Heart left ventricle (tissue), 16 donors: ENCODE data around the gene CPB2. TPM values are rescaled to one million over a fixed set of nuclear protein-coding genes. Genes with fewer than 3 reads are reported as not detected.

Experiments
- ATAC-seq, 4 donors: fragments of 200-7000 bp; cut with Tn5 transposase; one replicate each; pipeline ENCODE4 v1.9.1; 2020 to 2022; ENCODE audit warnings: moderate library complexity in 4 of 4, mild to moderate bottlenecking in 3 of 4, moderate number of reproducible peaks in 1 of 4
- DNase-seq, 5 donors: peaks; one replicate each; pipeline ENCODE4 v3.0.0-alpha.2; 2020
- H3K27ac ChIP-seq, 12 donors: fragments of 200-600 bp; sonication (generic) in 4 of 12; one replicate each; pipeline versions ENCODE4 v1.5.0 to v1.8.0; 2016 to 2022; ENCODE audit warnings: mild to moderate bottlenecking in 2 of 12
- H3K27me3 ChIP-seq, 9 donors: fragments of 200-600 bp; sonication (generic) in 2 of 9; one replicate each; pipeline versions ENCODE4 v1.5.1 to v1.8.0; 2016 to 2022; ENCODE audit warnings: mild to moderate bottlenecking in 3 of 9
- H3K36me3 ChIP-seq, 9 donors: fragments of 200-600 bp; sonication (generic) in 2 of 9; one replicate each; pipeline versions ENCODE4 v1.5.0 to v1.8.0; 2018 to 2022; ENCODE audit warnings: mild to moderate bottlenecking in 2 of 9
- H3K4me1 ChIP-seq, 12 donors: fragments of 200-600 bp; sonication (generic) in 4 of 12; one replicate each; pipeline versions ENCODE4 v1.5.0 to v1.8.0; 2016 to 2022; ENCODE audit warnings: mild to moderate bottlenecking in 3 of 12
- H3K4me3 ChIP-seq, 12 donors: fragments of 200-600 bp; sonication (generic) in 4 of 12; one replicate each; pipeline versions ENCODE4 v1.5.0 to v1.8.0; 2017 to 2022; ENCODE audit warnings: mild to moderate bottlenecking in 9 of 12, moderate library complexity in 4 of 12
- H3K9me3 ChIP-seq, 12 donors: fragments of 200-600 bp; sonication (generic) in 4 of 12; one replicate each; pipeline versions ENCODE4 v1.5.0 to v1.8.0; 2016 to 2022; ENCODE audit warnings: mild to moderate bottlenecking in 1 of 12
- POLR2A ChIP-seq, 2 donors: fragments of 450-650 bp; IDR thresholded peaks; one replicate each; pipeline ENCODE4 v1.6.1; 2017; ENCODE audit warnings: antibody characterized with exemption in 2 of 2, mild to moderate bottlenecking in 2 of 2, moderate library complexity in 2 of 2
- WGBS, 4 donors: extraction: QIAGEN DNeasy Blood & Tissue Kit in 2 of 4; methylation state at CpG; one replicate each; pipeline versions ENCODE4 v1.1.5 to v1.1.7; 2013 to 2018; 5-methylcytosine and 5-hydroxymethylcytosine counted together
- intact Hi-C, 10 donors: fragments of 100-400 bp; cut with DNase I; formaldehyde crosslinking; loops; one replicate each; pipeline versions ENCODE4 v1.11.1 to v1.14.2; 2022
- polyA plus RNA-seq, 2 donors: library from polyadenylated mRNA; stranded (reverse); fragments of 200-250 nt; gene quantifications; one replicate each; pipeline ENCODE4 v1.2.3, GENCODE V29; 2013
- total RNA-seq, 9 donors: library from RNA; depleted of rRNA in 2 of 9; stranded (reverse); fragments of >200 nt in 2 of 9; fragmentation: NEBNext Ultra II Directional in 3 of 9; extraction: Animal tissue kit (Norgen Biotek cat#: 25700) in 3 of 9; gene quantifications; one replicate each; pipeline versions ENCODE4 v1.1.0 to v1.2.4, GENCODE V29; 2016 to 2023
- TF ChIP-seq, protein P1 (sequence below), 12 donors: fragments of 200-600 bp; sonication (generic) in 4 of 12; IDR thresholded peaks; one replicate each; pipeline versions ENCODE4 v1.5.0 to v1.8.0; 2018 to 2022; ENCODE audit warnings: antibody characterized with exemption in 12 of 12, mild to moderate bottlenecking in 5 of 12
- donor health status: ischemic (EF 13 %, LVEDD 7.1; RV severe dilation, severe dysfunction).
- donor health status: healthy with polysubstance abuse.
- donor health status: DM: no; HTN: yes; CAD: no.
- donor health status: DM: no; HTN: no; CAD: no.
- donor health status: ischemic (EF 25% LVEDD 6.9; RV normal size, moderate dysfunction).
- donor health status: ischemic (EF 25% LVEDD 5.7; RV mildly dilated, moderate dysfunction).
- donor health status: healthy.
- donor health status: DM: yes; HTN: yes; CAD: no.
- donor health status: ischemic (EF 35%, LVEDD 5.7; RV mildly dilated, moderate dysfunction).
- donor health status: nonischemic (EF 11% LVEDD 7.7; RV severe dilation, severe dysfunction).
- donor health status: DM: yes; HTN: yes; CAD: no.
- donor health status: PGD.
- donor health status: ischemic (EF 29% LVEDD 5.4; RV normal size, mild dysfunction).
- donor health status: nonischemic (EF 23%, LVEDD 6.1; RV moderate dilation, normal function).

CPB2 gene
- total and polyA plus RNA-seq, 11 donors: not detected

DNA sequence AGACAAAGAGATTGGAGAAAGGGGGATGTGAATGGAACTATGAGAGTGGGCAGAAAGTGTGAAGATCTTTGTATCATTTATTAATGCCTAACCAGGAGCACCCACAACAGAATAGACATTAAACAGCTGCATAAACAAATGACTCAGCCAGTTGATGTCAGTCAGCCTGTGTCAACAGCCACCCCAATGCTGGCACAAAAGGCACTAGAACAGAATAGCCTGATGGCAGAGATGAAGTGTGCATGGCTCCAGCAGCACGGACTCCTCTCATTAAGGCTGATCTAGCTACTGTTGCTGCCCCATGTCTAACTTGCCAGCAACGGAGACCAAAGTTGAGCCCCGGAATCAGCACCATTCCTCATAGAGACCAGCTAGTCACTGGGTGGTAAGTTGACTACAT, 7.8 kb downstream of the CPB2 start:
- intact Hi-C loops: no loop called here
- DNase-seq: no peak
- H3K9me3 ChIP-seq: no peaks in the 10 kb centered on the region
- 73 to 88% (median 85%) methylated on average over 3 of the region's 3 CpGs for WGBS, 4 donors
- no peaks in the 10 kb centered on the region for H3K36me3 ChIP-seq
- no peaks in the 10 kb centered on the region for H3K27me3 ChIP-seq
- H3K4me3 ChIP-seq: no peak overlapping the region
- H3K4me1 ChIP-seq: peaks cover 0 to 11% (median 0%) of the 10 kb centered on the region in 12 donors
- TF ChIP-seq, protein P1, sequence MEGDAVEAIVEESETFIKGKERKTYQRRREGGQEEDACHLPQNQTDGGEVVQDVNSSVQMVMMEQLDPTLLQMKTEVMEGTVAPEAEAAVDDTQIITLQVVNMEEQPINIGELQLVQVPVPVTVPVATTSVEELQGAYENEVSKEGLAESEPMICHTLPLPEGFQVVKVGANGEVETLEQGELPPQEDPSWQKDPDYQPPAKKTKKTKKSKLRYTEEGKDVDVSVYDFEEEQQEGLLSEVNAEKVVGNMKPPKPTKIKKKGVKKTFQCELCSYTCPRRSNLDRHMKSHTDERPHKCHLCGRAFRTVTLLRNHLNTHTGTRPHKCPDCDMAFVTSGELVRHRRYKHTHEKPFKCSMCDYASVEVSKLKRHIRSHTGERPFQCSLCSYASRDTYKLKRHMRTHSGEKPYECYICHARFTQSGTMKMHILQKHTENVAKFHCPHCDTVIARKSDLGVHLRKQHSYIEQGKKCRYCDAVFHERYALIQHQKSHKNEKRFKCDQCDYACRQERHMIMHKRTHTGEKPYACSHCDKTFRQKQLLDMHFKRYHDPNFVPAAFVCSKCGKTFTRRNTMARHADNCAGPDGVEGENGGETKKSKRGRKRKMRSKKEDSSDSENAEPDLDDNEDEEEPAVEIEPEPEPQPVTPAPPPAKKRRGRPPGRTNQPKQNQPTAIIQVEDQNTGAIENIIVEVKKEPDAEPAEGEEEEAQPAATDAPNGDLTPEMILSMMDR (IDR thresholded peaks at IDR 0.05): no peak
- no peak for TF ChIP-seq POLR2A (IDR thresholded peaks at IDR 0.05)
- H3K27ac ChIP-seq: no peak overlapping the region
- ATAC-seq: no peak

DNA sequence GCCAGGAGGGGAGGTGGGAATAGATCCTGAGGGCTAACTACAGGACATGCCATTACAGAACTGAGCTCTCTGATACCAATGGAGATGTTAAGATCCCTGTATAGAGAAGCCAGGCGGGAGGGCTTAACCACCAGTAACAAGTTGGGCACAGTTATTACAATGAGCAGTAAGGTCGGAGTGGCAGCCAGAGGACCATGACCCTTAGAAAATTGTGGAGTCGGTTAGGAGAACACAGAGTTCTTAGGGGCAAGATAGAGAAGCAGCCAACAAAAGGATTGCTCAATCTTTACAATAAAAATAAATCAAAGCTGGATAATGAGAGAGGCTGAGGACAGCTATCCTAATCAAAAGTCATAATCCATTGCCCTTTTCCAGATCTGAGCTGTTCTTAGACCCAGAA, 10.4 kb downstream of the CPB2 start:
- Histone ChIP-seq H3K36me3 (no peaks in the 10 kb centered on the region), H3K27ac (no peak overlapping the region), H3K4me3 (no peak overlapping the region), H3K9me3 (no peaks in the 10 kb centered on the region), H3K27me3 (peaks cover 0 to 7% (median 0%) of the 10 kb centered on the region in 9 donors), H3K4me1 (no peaks in the 10 kb centered on the region)
- no peak for ATAC-seq
- 78 to 89% (median 88%) methylated on average over 3 of the region's 3 CpGs for WGBS, 4 donors
- no peak for DNase-seq
- TF ChIP-seq, protein P1 (IDR thresholded peaks at IDR 0.05): no peak
- TF ChIP-seq POLR2A (IDR thresholded peaks at IDR 0.05): no peak
- intact Hi-C loops: no loop called here

DNA sequence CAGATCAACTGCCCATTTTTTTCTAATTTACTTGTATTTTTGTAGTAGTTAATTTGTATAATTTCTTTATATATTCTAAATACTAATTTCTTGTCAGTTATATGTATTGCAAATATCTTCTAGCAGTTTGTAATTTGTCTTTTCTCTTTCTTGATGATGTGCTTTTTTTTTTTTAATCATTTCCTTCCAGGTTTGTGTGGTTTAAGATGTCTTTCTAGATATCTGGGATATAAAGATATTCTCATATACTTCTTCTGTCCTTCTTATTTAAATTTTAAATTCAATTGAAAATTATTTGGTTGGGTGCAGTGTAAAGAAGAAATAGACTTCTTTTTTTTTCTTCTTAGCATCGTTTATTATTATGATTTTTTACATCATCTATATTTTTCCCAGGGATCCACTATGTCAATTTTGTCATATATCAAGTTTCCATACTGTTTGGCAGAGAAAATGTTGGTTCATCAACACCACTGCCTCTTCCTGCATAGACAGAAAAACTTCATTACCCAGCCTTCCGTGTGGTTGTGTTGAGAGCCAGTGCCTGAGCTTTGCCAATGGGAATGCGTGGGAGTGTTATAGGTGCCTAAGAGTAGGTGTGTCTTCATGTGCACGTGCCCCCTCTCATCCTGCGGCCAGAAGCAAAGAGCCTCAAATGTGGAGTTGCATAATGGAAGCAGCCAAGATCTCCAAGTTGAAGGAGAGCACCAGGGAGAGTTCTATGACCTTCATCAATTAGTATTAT, 15.8 kb downstream of the CPB2 start:
- ATAC-seq: no peak
- intact Hi-C loops: no loop called here
- TF ChIP-seq, protein P1 (IDR thresholded peaks at IDR 0.05): no peak
- no peak for TF ChIP-seq POLR2A (IDR thresholded peaks at IDR 0.05)
- Histone ChIP-seq H3K9me3 (no peaks in the 10 kb centered on the region), H3K27ac (no peak overlapping the region), H3K4me1 (no peaks in the 10 kb centered on the region), H3K4me3 (no peak overlapping the region), H3K36me3 (no peaks in the 10 kb centered on the region), H3K27me3 (peaks cover 0 to 7% (median 0%) of the 10 kb centered on the region in 9 donors)
- 70 to 74% (median 71%) methylated on average over 5 of the region's 5 CpGs for WGBS, 4 donors
- no peak for DNase-seq

DNA sequence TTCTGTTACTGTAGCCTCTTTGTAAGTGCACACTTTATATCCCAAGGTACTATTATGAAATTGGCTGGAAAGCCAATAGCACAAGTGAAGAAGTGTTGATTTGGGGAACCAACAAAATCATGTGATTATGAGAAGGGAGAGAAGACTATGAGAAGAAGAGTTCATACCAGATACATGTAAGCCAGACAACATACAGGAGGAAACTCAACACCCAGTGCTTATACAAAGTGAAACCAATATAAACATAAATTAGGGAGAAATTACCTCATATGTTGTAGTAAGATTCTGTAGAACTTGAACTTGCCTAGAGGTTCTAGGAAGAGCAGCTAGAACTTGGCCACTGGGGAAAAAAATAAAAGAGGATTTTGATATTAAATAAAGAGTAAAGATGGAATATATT, 17.4 kb downstream of the CPB2 start:
- intact Hi-C loops: no loop called here
- H3K4me1 ChIP-seq: no peaks in the 10 kb centered on the region
- no peak for ATAC-seq
- TF ChIP-seq POLR2A (IDR thresholded peaks at IDR 0.05): no peak
- TF ChIP-seq, protein P1 (IDR thresholded peaks at IDR 0.05): no peak
- H3K9me3 ChIP-seq: no peaks in the 10 kb centered on the region
- H3K36me3 ChIP-seq: no peaks in the 10 kb centered on the region
- no peak overlapping the region for H3K27ac ChIP-seq
- H3K27me3 ChIP-seq: peaks cover 0 to 7% (median 0%) of the 10 kb centered on the region in 9 donors
- no peak overlapping the region for H3K4me3 ChIP-seq
- DNase-seq: no peak
